GM23338 (cell line): ENCODE measurements around the gene PARP2.

Experiments
- CREB1 ChIP-seq: fragments of 250-450 bp; sonication (Bioruptor Pico); IDR thresholded peaks from 2 replicates; pipeline ENCODE4 v1.5.0; 2020; ENCODE audit warnings: low read depth, mild to moderate bottlenecking, moderate library complexity
- CTCF ChIP-seq, 2 experiments: fragments of 200-600 bp in 1 of 2; sonication (generic) in 1 of 2; conservative IDR thresholded peaks; 2 replicates each; pipeline versions ENCODE4 v1.5.1 to v1.6.1; 2016 to 2017; ENCODE audit warnings: antibody characterized with exemption in 2 of 2, low read depth in 2 of 2, mild to moderate bottlenecking in 2 of 2, moderate library complexity in 1 of 2
- ETS1 ChIP-seq: IDR thresholded peaks from 2 replicates; pipeline ENCODE4 v1.6.1; 2016; ENCODE audit warnings: antibody characterized with exemption
- EZH2 ChIP-seq: fragments of 200-600 bp; sonication (generic); IDR thresholded peaks from one replicate; pipeline ENCODE4 v1.8.0; 2017; ENCODE audit warnings: antibody characterized with exemption, mild to moderate bottlenecking, low read depth; ENCODE audit not compliant: unreplicated experiment
- EZH2phosphoT487 ChIP-seq: fragments of 200-600 bp; sonication (generic); IDR thresholded peaks from one replicate; pipeline ENCODE4 v1.8.1; 2018; ENCODE audit warnings: antibody characterized with exemption; ENCODE audit not compliant: unreplicated experiment
- NANOG ChIP-seq: IDR thresholded peaks from 2 replicates; pipeline ENCODE4 v1.6.1; 2016; ENCODE audit warnings: antibody characterized with exemption, borderline replicate concordance
- POLR2AphosphoS5 ChIP-seq: IDR thresholded peaks from 2 replicates; pipeline ENCODE4 v1.6.1; 2016; ENCODE audit warnings: antibody characterized with exemption, low read depth
- REST ChIP-seq: IDR thresholded peaks from one replicate; pipeline ENCODE4 v1.6.1; 2018; ENCODE audit warnings: antibody characterized with exemption; ENCODE audit not compliant: unreplicated experiment
- ZNF331 ChIP-seq: fragments of 250-450 bp; sonication (Bioruptor Pico); IDR thresholded peaks from 2 replicates; pipeline ENCODE4 v1.5.0; 2020; ENCODE audit warnings: low read depth, mild to moderate bottlenecking, moderate library complexity

GRCh38 chr14:20306079-20306423 is 37.4 kb upstream of the PARP2 start:
- TF ChIP-seq REST (no peak), EZH2 (no peak), POLR2AphosphoS5 (no peak), CTCF (conservative IDR thresholded peaks at IDR 0.05; ENCODE audit: low read depth in 2 of 2) (no peak), CREB1 (CRISPR knock-in tag) (no peak), EZH2phosphoT487 (no peak), ZNF331 (CRISPR knock-in tag) (no peak), ETS1 (no peak), NANOG (no peak)
